NCI-H524 (cell line): ENCODE data around the gene HK1.
A peak's percentile ranks its signal among the peaks of the same experiment; 100 is the strongest.

Experiments used
- DNase-seq, 2 experiments: peaks; one replicate each; lab custom pipeline; 2025; lab: John Stamatoyannopoulos, UW

The HK1 gene

GRCh38 chr10:69346776-69347175, 68.5 kb downstream of the HK1 start:
- no peak for DNase-seq

DNA sequence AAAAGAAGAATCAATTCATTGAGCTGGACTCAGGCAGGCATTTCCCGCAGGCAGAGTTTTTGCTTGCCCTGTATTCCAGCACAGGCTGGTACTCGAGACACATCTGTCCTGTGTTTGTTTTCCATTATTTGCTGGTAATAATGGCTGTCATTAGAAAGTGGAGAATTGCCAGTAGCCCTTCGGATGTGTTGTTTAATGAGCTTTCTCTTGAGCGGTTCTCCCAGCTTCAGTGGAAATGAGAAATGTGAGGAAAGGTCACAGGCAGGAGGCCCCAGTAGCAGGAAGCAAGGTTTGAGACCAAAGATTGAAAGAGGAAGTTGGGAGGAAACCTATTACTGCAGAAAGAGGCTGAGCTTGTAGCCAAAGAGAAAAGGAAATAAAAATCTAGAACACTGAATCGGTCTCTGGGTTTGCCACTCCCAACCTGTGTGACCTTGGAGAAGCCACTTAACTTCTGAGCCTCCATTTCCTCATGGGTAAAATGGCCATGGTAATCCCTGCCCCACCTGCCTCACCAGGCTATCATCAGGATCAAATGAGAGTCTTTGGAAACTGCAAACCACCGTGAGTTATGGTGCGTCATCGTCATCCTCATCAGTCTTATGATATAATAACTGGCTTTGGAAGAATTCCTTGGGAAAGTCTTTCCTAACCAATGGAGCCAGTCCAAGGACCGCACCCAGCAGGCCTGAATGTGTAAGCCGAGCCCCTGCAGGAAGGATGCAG, 70.7 kb downstream of the HK1 start:
- no peak for DNase-seq

GRCh38 chr10:69349542-69349888, 71.2 kb downstream of the HK1 start:
- no peak for DNase-seq

- DNase-seq = no peak
Measured at GRCh38 chr10:69351589-69351988, 73.3 kb downstream of the HK1 start.

DNA sequence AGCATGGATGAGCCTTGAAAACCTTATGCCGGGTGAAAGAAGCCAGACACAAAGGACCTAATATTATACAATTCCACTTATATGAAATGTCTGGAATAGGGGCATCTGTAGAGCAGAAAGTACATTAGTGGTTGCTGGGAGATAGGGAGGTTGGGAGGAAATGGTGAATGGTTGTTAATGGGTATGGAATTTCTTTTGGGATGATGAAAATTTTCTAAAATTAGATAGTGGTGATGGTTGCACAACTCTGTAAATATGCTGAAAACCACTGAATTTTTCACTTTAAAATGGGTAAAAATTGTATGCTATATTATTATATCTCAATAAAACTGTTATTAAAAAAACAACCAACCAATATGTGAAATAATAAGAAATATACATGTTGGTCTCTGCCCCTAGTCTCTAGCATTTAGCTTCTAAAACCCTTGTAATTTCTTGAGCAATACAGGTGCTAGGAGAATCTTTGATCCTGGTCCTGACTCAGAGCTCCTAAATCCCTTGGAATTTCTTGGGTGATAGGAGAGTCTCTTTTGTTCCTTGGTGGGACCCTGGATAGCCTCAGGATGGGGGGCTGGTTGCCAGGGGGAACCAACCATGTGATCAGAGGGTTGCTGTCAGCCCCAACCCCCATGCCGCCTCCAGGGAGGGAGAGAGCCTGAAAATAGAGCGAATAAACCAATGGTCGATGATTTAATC, 74.4 kb downstream of the HK1 start:
- DNase-seq = no peak

DNA sequence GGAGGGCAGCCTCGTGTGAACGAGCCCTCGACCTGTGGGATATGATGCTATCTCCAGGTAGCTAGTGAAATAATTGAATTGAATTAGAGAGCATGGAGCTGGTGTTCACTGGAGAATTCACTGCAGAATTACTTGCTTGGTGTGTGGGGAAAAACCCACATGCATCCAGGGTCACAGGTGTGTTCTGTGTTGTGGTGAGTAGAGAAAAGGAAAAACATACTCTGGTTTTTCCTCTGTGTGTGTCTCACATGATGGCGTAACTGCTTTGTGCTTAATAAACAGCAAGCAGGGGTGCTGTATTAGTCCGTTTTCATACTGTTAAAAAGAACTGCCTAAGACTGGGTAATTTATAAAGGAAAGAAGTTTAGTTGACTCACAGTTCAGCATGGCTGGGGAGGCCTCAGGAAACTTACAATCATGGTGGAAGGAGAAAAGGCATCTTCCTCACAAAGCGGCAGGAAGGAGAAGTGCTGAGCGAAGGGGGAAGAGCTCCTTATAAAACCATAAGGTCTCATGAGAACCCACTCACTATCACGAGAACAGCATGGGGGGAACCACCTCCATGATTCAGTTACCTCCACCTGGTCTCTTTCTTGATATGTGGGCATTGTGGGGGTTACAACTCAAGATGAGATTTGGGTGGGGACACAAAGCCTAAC, 75.8 kb downstream of the HK1 start:
- no peak for DNase-seq

DNA sequence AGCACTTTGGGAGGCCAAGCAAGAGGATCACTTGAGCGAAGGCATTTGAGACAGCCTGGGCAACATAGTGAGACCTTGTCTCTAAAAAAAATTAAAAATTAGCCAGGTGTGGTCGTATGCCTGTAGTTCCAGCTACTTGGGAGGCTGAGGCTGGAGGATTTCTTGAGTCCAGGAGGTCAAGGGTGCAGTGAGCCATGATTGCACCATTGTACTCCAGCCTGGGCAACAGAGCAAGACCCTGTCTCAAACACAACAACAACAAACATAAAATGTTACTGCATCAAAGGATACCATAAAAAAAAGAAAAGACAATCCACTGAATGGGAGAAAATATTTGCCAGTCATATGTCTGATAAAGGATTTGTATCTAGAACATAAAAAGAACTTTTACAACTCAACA, 77.9 kb downstream of the HK1 start:
- DNase-seq = no peak

DNA sequence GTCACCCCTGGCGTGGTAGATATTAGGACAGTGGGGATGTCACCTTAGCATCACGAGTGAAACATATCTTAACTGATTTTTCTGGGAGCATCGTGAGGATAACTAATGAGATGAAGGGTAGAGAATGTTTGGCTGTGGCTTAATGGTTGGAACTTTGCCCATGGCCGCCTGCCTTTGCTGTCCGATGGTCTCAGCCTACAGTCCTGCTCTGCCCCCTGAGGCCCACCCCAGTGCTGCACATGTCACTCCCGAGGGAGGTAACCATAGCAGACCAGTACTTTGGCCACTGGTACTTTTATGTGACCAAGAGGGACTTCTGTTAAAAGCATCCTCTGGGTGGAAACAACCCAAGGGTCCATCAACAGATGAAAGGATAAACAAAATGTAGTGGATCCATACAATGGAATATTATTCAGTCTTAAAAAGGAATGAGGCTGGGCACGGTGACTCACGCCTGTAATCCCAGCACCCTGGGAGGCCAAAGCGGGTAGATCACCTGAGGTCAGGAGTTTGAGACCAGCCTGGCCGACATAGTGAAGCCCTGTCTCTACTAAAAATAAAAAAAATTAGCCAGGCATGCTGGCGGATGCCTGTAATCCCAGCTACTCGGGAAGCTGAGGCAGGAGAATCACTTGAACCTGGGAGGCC, 80.0 kb downstream of the HK1 start:
- DNase-seq = no peak

DNA sequence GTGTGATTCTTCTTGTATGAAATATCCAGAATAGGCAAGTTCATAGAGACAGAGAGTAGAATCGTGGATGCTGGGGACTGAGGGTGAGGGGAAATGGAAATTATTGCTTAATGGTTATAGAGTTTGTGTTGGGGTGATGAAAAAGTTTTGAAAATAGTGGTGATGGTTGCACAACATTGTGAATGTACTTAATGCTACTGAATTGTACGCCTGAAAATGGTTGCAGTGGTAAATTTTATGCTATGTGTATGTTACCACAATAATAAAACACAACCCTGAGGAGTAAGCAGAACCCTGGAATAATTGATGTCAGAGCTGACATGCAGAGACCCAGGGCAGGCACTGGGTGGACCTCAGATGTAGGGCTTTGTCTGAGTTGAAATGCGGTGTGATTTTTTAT, 80.9 kb downstream of the HK1 start:
- no peak for DNase-seq

DNA sequence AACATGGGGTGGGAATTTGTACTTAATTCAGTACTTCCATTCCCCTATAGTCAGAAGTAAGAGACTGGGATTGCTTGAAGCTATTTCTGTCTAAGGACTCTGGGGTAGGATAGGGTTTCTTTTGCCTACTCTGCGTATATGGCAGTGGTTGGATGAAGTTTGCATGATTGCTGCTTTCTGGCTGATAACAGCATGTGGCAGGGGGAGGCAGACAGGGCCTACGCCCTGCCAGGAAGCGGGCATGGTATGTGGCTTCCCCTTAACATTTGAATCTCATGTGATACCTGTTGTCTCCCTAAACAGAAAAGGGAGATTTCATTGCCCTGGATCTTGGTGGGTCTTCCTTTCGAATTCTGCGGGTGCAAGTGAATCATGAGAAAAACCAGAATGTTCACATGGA, 81.3 kb downstream of the HK1 start:
- DNase-seq = no peak

DNA sequence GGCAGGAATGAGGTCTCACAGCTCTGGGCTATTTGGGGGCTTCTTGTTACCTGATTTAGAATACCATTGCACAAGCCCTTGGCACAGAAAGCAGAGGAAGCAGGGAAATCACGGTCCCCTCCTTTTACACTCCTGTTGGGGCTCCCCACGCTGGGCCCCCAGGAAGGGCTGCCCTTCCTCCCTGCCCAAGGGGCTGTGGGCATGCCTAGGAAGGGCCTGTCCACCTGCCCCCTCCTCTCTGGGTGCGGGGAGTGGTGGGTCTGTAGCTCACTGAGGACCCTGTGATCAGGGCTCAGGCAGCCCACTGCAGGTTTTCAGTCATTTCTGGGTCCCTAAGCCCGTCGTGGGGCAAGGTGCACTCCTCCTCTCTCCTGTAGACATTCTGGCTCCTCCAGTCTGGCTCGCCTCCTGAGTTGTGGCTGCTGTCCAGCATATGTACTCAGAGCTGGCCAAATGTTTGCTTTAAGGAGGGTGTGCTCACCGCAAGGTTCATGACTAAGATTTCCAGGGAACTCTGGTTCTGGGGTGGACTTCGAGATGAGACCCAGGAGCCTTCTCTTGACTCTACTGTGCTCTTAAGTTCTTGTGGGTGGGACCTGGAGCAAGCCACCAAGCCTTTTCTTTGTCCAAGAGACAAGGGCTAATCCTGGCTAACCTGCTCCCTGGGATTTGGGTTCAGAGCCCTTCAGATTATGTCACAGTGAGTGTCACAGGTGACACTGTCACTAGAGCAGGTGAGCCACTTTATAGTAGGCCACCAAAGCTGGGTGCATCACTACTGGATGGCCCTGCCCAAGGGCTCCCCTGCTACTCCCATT, 82.4 kb downstream of the HK1 start:
- DNase-seq = no peak

GRCh38 chr10:69361303-69361614, 83.0 kb downstream of the HK1 start:
- DNase-seq = peak in 1 of 2 experiments; percentile 58

GRCh38 chr10:69362471-69362954, 84.2 kb downstream of the HK1 start:
- DNase-seq = peak; percentile 50 to 80

DNA sequence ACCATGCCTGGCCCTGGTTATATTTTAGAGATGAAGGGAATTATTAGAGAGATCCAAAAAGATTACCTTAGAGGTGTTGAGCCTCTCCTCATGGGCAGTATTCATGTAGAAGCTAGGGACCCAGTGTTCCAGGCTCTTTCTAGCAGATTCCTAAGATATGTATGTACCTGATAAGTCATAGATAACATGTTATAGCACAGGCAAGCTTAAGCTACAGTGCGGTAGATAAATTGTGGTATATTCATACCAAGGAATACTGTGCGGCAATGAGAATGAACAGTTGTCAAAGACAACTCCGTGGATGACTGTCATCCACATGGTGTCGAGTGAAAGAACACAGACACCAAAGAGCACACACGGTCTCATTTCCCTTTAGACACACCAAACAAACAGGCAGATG, 85.4 kb downstream of the HK1 start:
- DNase-seq = no peak

GRCh38 chr10:69364232-69364940, 86.1 kb downstream of the HK1 start:
- DNase-seq = no peak

DNA sequence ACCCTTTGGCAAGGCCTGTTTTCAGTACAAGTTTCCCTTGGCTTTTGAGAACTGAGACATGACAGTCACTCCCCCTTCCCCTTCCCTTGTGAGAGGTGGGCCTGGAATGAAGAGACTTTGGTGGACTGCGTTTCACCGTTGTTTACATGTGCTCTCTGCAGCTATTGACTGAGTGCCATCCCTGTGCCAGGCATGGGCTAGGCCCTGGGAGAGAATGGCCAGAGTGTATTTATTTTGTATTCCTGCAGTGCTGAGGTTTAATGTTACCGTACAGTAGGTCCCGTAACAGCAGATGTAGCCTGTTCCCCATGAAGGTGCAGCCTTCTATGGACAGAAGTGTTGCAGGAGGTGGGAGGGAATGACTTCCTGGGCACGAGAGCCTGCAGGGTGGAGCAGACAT, 88.4 kb downstream of the HK1 start:
- DNase-seq = no peak

DNA sequence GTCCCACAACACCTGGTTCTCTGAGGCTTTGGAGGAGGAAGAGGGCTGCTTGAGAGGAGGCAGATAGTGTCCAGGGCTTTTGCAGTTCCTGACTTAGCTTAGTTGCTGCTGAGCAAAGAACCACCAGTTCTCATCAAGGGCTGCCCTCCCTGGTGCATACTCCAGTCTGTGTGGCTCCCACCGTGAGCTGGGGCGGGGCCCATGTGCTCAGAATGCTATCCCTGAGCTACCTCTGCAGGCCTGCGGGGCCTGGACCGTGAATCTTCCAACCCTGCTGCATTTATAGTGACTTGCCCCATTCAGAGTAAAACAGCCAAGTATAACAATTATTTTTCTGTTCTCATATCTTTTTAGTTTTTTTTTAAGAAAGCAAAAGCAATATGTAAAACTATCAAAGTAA, 89.2 kb downstream of the HK1 start:
- DNase-seq = no peak

DNA sequence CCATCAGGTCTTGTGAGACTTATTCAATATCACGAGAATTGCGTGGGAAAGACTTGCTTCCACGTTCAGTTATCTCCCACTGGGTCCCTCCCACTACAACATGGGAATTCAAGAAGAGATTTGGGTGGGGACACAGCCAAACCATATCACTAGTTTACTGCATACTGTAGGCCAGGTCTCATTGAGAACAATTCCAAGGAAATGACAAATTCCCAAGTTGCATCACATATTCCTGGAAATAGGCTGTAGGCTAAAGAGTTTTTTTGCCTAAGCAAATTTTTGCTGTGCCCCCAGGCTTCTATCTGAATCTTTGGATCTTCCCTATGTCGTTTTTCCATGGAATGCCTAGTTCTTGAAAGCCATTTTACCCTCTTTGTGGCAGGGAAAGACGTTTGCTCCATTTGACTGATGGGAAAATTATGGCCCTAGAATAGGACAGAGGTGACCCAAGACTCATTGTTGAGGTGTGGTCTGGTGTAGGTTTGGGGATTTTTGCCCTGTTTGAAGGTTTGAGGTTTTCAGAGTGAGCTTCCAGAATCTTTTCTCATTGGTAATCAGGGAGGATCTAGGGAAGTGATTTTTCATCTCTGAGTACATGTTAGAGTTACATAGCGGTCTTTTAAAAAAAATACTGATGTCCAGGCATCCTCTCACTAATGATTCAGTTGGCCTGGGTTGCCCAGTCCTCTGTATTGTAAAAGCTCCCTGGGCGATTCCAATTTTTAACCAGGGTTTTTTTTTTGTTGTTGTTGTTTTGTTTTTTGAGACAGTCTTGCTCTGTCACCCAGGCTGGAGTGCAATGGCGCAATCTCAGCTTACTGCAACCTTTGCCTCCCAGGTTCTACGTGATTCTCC, 94.1 kb downstream of the HK1 start:
- no peak for DNase-seq

DNA sequence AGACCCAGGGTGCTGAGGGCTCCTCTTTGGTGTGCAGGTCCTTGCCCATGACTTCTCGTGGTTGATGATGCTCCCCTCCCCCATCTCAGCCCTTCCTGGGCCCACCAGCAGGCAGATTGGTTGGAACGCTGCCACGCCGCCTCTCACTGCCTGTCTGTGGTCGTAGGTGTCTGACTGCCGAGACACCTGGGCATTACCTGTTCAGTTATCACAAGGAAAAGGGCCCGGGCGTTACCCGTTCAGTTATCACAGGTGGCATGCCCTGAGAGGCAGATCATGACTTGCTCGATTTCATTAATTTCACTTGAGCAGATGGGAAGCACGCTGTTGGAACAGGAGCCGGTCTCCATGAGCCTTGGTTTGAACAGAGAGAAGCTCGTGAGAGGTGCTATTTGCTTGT, 95.9 kb downstream of the HK1 start:
- DNase-seq = no peak

GRCh38 chr10:69374931-69375306, 96.6 kb downstream of the HK1 start:
- DNase-seq = no peak
